Measurements from ENCODE around the gene METTL9. TPM values are rescaled to one million over a fixed set of nuclear protein-coding genes. Genes with fewer than 3 reads are reported as not detected.
"Not testable (repeated sequence)": the region's sequence is repeated elsewhere in the genome, so short reads cannot be mapped to it uniquely, and the experiment has no call there.

The METTL9 gene
- total and polyA plus RNA-seq, 4 donors = 50.0 to 98.2 (median 61.3) TPM

GRCh38 chr16:21659124-21659523 lies 59.7 kb downstream of the METTL9 start:
- Histone ChIP-seq H3K9me3 (ENCODE audit: control insufficient read depth, low read length) (no peaks in the 10 kb centered on the region), H3K4me1 (ENCODE audit: control insufficient read depth in 1 of 2, insufficient read depth in 2 of 2, low read length in 2 of 2) (no peaks in the 10 kb centered on the region), H3K36me3 (ENCODE audit: control insufficient read depth in 1 of 2, insufficient read depth in 2 of 2, low read length in 1 of 2) (no peaks in the 10 kb centered on the region), H3K4me3 (ENCODE audit: low read length in 2 of 2) (no peak overlapping the region), H3K27ac (ENCODE audit: low read depth in 1 of 2, low read length in 2 of 2) (no peak overlapping the region), H3K27me3 (ENCODE audit: control insufficient read depth in 1 of 2, insufficient read depth in 2 of 2, low read length in 1 of 2) (no peaks in the 10 kb centered on the region)
- ATAC-seq (ENCODE audit: low FRiP score) (no peak), DNase-seq (no peak)
- intact Hi-C loops (cut with DNase I) = loop anchor here (5.0 to 10.0 kb wide), 2 partner anchors 46 to 48 kb away; no protein-coding TSS in a partner anchor
- 88 to 90% methylated on average over 4 of the region's 4 CpGs for WGBS, 2 donors

DNA sequence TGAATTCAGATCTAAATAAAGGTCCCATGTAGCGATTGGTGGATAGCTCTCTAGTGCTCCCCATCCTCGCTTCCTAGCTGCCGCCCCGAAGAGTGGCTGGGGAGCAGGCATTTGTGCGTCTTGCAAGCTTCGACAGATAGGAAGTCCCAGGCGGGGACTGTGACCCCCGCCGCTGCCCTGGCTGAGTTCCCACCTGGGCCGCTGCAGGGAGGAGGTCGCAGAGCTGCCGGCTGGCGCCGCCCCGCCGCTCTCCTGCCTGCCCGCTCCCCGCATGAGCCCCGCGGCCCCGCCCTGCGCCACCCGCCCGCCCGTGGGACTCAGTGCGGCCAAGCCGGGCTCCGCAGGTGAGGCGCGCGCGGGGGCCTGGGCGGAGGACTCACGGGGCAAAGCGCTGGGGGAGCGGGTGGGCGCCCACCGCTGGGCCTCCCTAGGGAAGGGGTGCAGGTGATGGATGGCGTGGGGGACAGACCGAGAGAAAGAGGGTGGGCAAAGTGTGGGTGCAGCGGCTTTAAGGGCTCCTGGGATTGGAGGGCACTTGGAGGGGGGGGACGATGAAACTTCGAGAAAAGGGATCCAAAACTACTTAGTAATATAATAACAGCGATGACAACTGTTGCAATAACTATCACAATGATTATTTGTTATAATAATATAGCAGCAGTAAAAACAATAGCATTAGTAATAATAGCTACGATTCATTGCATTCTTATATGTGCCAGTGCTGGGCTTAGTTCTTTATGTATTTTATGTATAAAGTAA lies 64.7 kb downstream of the METTL9 start, which contains the start of gene OTOA:
TSS of gene OTOA (plus strand) at position 80 of the 759 bp plus-strand sequence. CDS start 14,547 bp downstream, outside the sequence.
- no peak within 1 kb of the TSS for H3K27ac ChIP-seq (ENCODE audit: low read depth in 1 of 2, low read length in 2 of 2)
- no peak for DNase-seq
- no peaks in the 10 kb centered on the region for H3K4me1 ChIP-seq (ENCODE audit: control insufficient read depth in 1 of 2, insufficient read depth in 2 of 2, low read length in 2 of 2)
- 10 to 13% methylated on average over 42 to 45 of the region's 45 CpGs for WGBS, 2 donors
- no peaks in the 10 kb centered on the region for H3K36me3 ChIP-seq (ENCODE audit: control insufficient read depth in 1 of 2, insufficient read depth in 2 of 2, low read length in 1 of 2)
- ATAC-seq (ENCODE audit: low FRiP score) = peak; percentile 26
- H3K9me3 ChIP-seq (ENCODE audit: control insufficient read depth, low read length) = no peaks in the 10 kb centered on the region
- no peak within 1 kb of the TSS for H3K4me3 ChIP-seq (ENCODE audit: low read length in 2 of 2)
- H3K27me3 ChIP-seq (ENCODE audit: control insufficient read depth in 1 of 2, insufficient read depth in 2 of 2, low read length in 1 of 2) = no peaks in the 10 kb centered on the region
- intact Hi-C loops (cut with DNase I) = no loop called here

DNA sequence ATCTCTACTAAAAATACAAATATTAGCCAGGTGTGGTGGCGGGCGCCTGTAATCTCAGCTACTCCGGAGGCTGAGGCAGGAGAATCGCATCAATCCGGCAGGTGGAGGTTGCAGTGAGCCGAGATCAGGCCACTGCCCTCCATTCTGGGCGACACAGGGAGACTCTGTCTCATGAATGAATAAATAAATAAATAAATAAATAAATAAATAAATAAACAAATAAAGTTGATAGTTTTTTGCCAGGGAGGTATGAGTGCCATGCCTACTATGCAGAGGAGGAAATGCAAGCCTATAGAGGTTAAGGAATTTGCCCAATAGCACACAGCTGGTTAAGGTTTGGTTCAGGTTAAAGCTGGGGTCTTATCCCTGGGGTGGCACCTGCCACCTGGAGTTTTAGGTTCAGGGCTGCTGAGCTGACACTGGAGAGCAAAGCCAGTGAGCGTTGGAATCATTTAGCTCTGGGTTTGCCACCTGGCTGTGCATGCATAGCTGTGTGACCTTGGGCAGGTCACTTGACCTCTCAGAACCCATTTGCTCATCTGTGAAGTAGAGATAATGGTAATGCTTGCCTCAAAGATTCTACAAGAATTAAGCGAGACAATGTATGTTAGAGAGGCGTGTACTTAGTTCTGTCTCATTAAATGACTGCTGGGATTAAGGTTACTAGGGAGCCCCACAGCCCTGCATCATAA lies 65.6 kb downstream of the METTL9 start:
- no peak overlapping the region for H3K4me3 ChIP-seq (ENCODE audit: low read length in 2 of 2)
- 92 to 93% methylated on average over 10 of the region's 10 CpGs for WGBS, 2 donors
- intact Hi-C loops (cut with DNase I) = no loop called here

DNA sequence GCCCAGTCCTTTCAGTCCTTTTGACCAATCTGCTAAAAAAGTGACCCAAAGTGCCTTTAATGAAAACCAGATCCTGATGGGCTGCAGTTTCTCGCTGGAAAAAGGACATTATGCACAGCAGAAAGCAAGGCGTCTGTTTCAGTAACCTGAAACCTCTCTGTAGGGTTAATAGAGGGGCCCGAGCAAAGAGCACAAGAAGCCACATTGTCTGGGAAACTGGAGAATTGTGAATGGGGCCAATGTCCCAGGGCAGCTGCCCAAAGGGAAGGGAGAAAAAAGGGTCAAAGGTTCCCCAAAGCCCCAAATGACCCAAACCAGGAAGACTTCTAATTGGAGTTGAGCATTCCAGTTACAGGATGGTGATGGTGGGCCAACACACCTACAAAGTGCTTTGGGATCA lies 67.4 kb downstream of the METTL9 start:
- no peak for DNase-seq
- ATAC-seq (ENCODE audit: low FRiP score) = no peak
- no peak overlapping the region for H3K27ac ChIP-seq (ENCODE audit: low read depth in 1 of 2, low read length in 2 of 2)
- no peaks in the 10 kb centered on the region for H3K27me3 ChIP-seq (ENCODE audit: control insufficient read depth in 1 of 2, insufficient read depth in 2 of 2, low read length in 1 of 2)
- no peak overlapping the region for H3K4me3 ChIP-seq (ENCODE audit: low read length in 2 of 2)
- intact Hi-C loops (cut with DNase I) = no loop called here
- H3K4me1 ChIP-seq (ENCODE audit: control insufficient read depth in 1 of 2, insufficient read depth in 2 of 2, low read length in 2 of 2) = no peaks in the 10 kb centered on the region
- no peaks in the 10 kb centered on the region for H3K36me3 ChIP-seq (ENCODE audit: control insufficient read depth in 1 of 2, insufficient read depth in 2 of 2, low read length in 1 of 2)
- 12 to 19% methylated on average over 3 of the region's 3 CpGs for WGBS, 2 donors
- H3K9me3 ChIP-seq (ENCODE audit: control insufficient read depth, low read length) = no peaks in the 10 kb centered on the region

More for the DNA sequence above, 65.6 kb downstream of the METTL9 start:
- Histone ChIP-seq H3K36me3 (ENCODE audit: control insufficient read depth in 1 of 2, insufficient read depth in 2 of 2, low read length in 1 of 2) (no peaks in the 10 kb centered on the region), H3K27ac (ENCODE audit: low read depth in 1 of 2, low read length in 2 of 2) (no peak overlapping the region), H3K4me1 (ENCODE audit: control insufficient read depth in 1 of 2, insufficient read depth in 2 of 2, low read length in 2 of 2) (no peaks in the 10 kb centered on the region), H3K9me3 (ENCODE audit: control insufficient read depth, low read length) (no peaks in the 10 kb centered on the region), H3K27me3 (ENCODE audit: control insufficient read depth in 1 of 2, insufficient read depth in 2 of 2, low read length in 1 of 2) (no peaks in the 10 kb centered on the region)
- DNase-seq = no peak
- no peak for ATAC-seq (ENCODE audit: low FRiP score)

DNA sequence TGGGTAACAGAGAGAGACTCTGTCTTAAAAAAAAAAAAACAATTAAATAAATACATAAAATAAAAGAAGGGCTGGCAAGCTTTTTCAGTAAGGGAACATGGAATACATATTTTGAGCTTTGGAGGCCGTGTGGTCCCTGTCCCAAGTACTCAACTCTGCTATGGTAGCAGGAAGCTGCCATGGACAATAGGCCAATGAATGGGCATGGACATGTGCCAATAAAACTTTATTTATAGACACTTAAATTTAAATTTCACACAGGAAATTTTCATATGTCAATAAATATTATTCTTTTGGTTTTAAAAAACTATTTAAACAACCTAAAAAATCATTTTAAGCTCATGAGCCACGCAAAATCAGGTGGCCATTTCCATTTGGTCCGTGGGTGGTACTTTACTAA lies 68.2 kb downstream of the METTL9 start:
- intact Hi-C loops (cut with DNase I) = no loop called here
- DNase-seq (no peak), ATAC-seq (ENCODE audit: low FRiP score) (no peak)
- H3K4me1 ChIP-seq (ENCODE audit: control insufficient read depth in 1 of 2, insufficient read depth in 2 of 2, low read length in 2 of 2) = no peaks in the 10 kb centered on the region
- H3K9me3 ChIP-seq (ENCODE audit: control insufficient read depth, low read length) = no peaks in the 10 kb centered on the region
- no peaks in the 10 kb centered on the region for H3K27me3 ChIP-seq (ENCODE audit: control insufficient read depth in 1 of 2, insufficient read depth in 2 of 2, low read length in 1 of 2)
- H3K4me3 ChIP-seq (ENCODE audit: low read length in 2 of 2) = no peak overlapping the region
- H3K36me3 ChIP-seq (ENCODE audit: control insufficient read depth in 1 of 2, insufficient read depth in 2 of 2, low read length in 1 of 2) = no peaks in the 10 kb centered on the region
- 65 to 70% methylated on average over 3 of the region's 3 CpGs for WGBS, 2 donors
- H3K27ac ChIP-seq (ENCODE audit: low read depth in 1 of 2, low read length in 2 of 2) = no peak overlapping the region

- ATAC-seq (ENCODE audit: low FRiP score) (no peak), DNase-seq (no peak)
- Histone ChIP-seq H3K36me3 (ENCODE audit: control insufficient read depth in 1 of 2, insufficient read depth in 2 of 2, low read length in 1 of 2) (no peaks in the 10 kb centered on the region), H3K4me1 (ENCODE audit: control insufficient read depth in 1 of 2, insufficient read depth in 2 of 2, low read length in 2 of 2) (no peaks in the 10 kb centered on the region), H3K4me3 (ENCODE audit: low read length in 2 of 2) (no peak overlapping the region), H3K9me3 (ENCODE audit: control insufficient read depth, low read length) (peaks cover 2% of the 10 kb centered on the region), H3K27ac (ENCODE audit: low read depth in 1 of 2, low read length in 2 of 2) (no peak overlapping the region), H3K27me3 (ENCODE audit: control insufficient read depth in 1 of 2, insufficient read depth in 2 of 2, low read length in 1 of 2) (no peaks in the 10 kb centered on the region)
- WGBS, 2 donors = 83 to 89% methylated on average over 3 of the region's 3 CpGs
- intact Hi-C loops (cut with DNase I) = no loop called here
These were observed 74.1 kb downstream of the METTL9 start for GRCh38 chr16:21673469-21673868.

- H3K36me3 ChIP-seq (ENCODE audit: control insufficient read depth in 1 of 2, insufficient read depth in 2 of 2, low read length in 1 of 2); intact Hi-C loops (cut with DNase I); H3K27ac ChIP-seq (ENCODE audit: low read depth in 1 of 2, low read length in 2 of 2); H3K9me3 ChIP-seq (ENCODE audit: control insufficient read depth, low read length); H3K4me1 ChIP-seq (ENCODE audit: control insufficient read depth in 1 of 2, insufficient read depth in 2 of 2, low read length in 2 of 2); H3K27me3 ChIP-seq (ENCODE audit: control insufficient read depth in 1 of 2, insufficient read depth in 2 of 2, low read length in 1 of 2); ATAC-seq (ENCODE audit: low FRiP score); DNase-seq; H3K4me3 ChIP-seq (ENCODE audit: low read length in 2 of 2): not testable (repeated sequence)
- 88 to 89% methylated on average over 4 of the region's 4 CpGs for WGBS, 2 donors
These were observed 75.1 kb downstream of the METTL9 start for GRCh38 chr16:21674456-21674855.

GRCh38 chr16:21680714-21681113 lies 81.3 kb downstream of the METTL9 start:
- intact Hi-C loops (cut with DNase I); H3K4me3 ChIP-seq (ENCODE audit: low read length in 2 of 2); H3K4me1 ChIP-seq (ENCODE audit: control insufficient read depth in 1 of 2, insufficient read depth in 2 of 2, low read length in 2 of 2); H3K36me3 ChIP-seq (ENCODE audit: control insufficient read depth in 1 of 2, insufficient read depth in 2 of 2, low read length in 1 of 2); ATAC-seq (ENCODE audit: low FRiP score); H3K27ac ChIP-seq (ENCODE audit: low read depth in 1 of 2, low read length in 2 of 2); H3K9me3 ChIP-seq (ENCODE audit: control insufficient read depth, low read length); DNase-seq; H3K27me3 ChIP-seq (ENCODE audit: control insufficient read depth in 1 of 2, insufficient read depth in 2 of 2, low read length in 1 of 2): not testable (repeated sequence)
- 81 to 85% methylated on average over 5 of the region's 5 CpGs for WGBS, 2 donors

GRCh38 chr16:21683184-21683583 lies 83.8 kb downstream of the METTL9 start:
- 74 to 75% methylated on average over 3 of the region's 3 CpGs for WGBS, 2 donors
- Histone ChIP-seq H3K9me3 (ENCODE audit: control insufficient read depth, low read length) (peaks cover 4% of the 10 kb centered on the region), H3K27ac (ENCODE audit: low read depth in 1 of 2, low read length in 2 of 2) (no peak overlapping the region), H3K36me3 (ENCODE audit: control insufficient read depth in 1 of 2, insufficient read depth in 2 of 2, low read length in 1 of 2) (no peaks in the 10 kb centered on the region), H3K4me1 (ENCODE audit: control insufficient read depth in 1 of 2, insufficient read depth in 2 of 2, low read length in 2 of 2) (no peaks in the 10 kb centered on the region), H3K27me3 (ENCODE audit: control insufficient read depth in 1 of 2, insufficient read depth in 2 of 2, low read length in 1 of 2) (no peaks in the 10 kb centered on the region), H3K4me3 (ENCODE audit: low read length in 2 of 2) (no peak overlapping the region)
- DNase-seq (no peak), ATAC-seq (ENCODE audit: low FRiP score) (no peak)
- intact Hi-C loops (cut with DNase I) = no loop called here
